Endothelial cell of umbilical vein (primary cell): Measurements from ENCODE around the gene MAML2. TPM values are rescaled to one million over a fixed set of nuclear protein-coding genes. Genes with fewer than 3 reads are reported as not detected.

Source experiments
- BruUV-seq: library from RNA; stranded (reverse); fragments of 400-500 nt; replicated peaks from 2 replicates; lab custom pipeline; 2021; lab: Mats Ljungman, UMichigan
- CTCF ChIA-PET: fragments of 300-600, 350-600 bp; sonication (Branson Sonifier 250); formaldehyde crosslinking; loops from one replicate; lab custom pipeline; 2021; ENCODE audit warnings: antibody characterized with exemption, inconsistent platforms; lab: Charles Lee
- POLR2A ChIA-PET: fragments of 300-600, 350-600 bp; sonication (Branson Sonifier 250); formaldehyde crosslinking; loops from one replicate; lab custom pipeline; 2021; ENCODE audit warnings: antibody characterized with exemption, inconsistent platforms; lab: Charles Lee
- DNase-seq: peaks from one replicate; pipeline ENCODE4 v3.0.0-alpha.2; 2011; ENCODE audit warnings: low read depth, low spot score
- FAIRE-seq: peaks from 2 replicates; lab custom pipeline; 2011; peaks lifted over from hg19 to GRCh38; lab: Jason Lieb, UNC
- H2AFZ ChIP-seq: 2 replicates; pipeline ENCODE4 v1.6.0; 2012; ENCODE audit warnings: low read depth, low read length, control low read depth, inconsistent platforms
- H3K27ac ChIP-seq: 2 replicates; pipeline ENCODE4 v1.5.1; 2011; ENCODE audit warnings: low read depth, mild to moderate bottlenecking, control low read depth, low read length, moderate library complexity; ENCODE audit not compliant: insufficient read depth
- H3K27me3 ChIP-seq, 2 experiments: 2 replicates each; pipeline versions ENCODE4 v1.6.0 to v1.6.1; 2011; ENCODE audit warnings: low read length in 2 of 2, mixed read lengths in 1 of 2; ENCODE audit not compliant: control insufficient read depth in 2 of 2, insufficient read depth in 2 of 2
- H3K36me3 ChIP-seq, 2 experiments: 2 replicates in 1 of 2; 3 replicates in 1 of 2; pipeline ENCODE4 v1.5.1; 2011; ENCODE audit warnings: low read length in 2 of 2, mild to moderate bottlenecking in 1 of 2, moderate library complexity in 1 of 2; ENCODE audit not compliant: control insufficient read depth in 2 of 2, insufficient read depth in 2 of 2; ENCODE audit errors: extremely low read depth in 1 of 2
- H3K4me1 ChIP-seq: 3 replicates; pipeline ENCODE4 v1.5.1; 2011; ENCODE audit warnings: mild to moderate bottlenecking, low read length; ENCODE audit not compliant: control insufficient read depth, insufficient read depth; ENCODE audit errors: extremely low read depth
- H3K4me2 ChIP-seq: 2 replicates; pipeline ENCODE4 v1.6.1; 2011; ENCODE audit warnings: low read length, control low read depth, mixed read lengths; ENCODE audit not compliant: insufficient read depth
- H3K4me3 ChIP-seq, 3 experiments: fragments of 200-600 bp in 1 of 3; sonication (generic), shearing (Covaris generic) in 1 of 3; replicated peaks in 1 of 3; 2 replicates each; pipeline ENCODE4 v1.5.1; 2011 to 2016; ENCODE audit warnings: control low read depth in 3 of 3, low read length in 3 of 3, mild to moderate bottlenecking in 2 of 3, inconsistent platforms in 1 of 3, low read depth in 1 of 3, moderate library complexity in 1 of 3; ENCODE audit not compliant: insufficient read depth in 1 of 3
- H3K79me2 ChIP-seq: 2 replicates; pipeline ENCODE4 v1.6.0; 2012; ENCODE audit warnings: low read length, inconsistent platforms; ENCODE audit not compliant: control insufficient read depth, insufficient read depth
- H3K9ac ChIP-seq: replicated peaks from 2 replicates; pipeline ENCODE3; 2011; ENCODE audit warnings: low read length, control low read depth; ENCODE audit not compliant: insufficient read depth; ENCODE audit errors: extremely low read depth
- H3K9me1 ChIP-seq: replicated peaks from 3 replicates; pipeline ENCODE4 v1.6.0; 2011; ENCODE audit warnings: mild to moderate bottlenecking, low read length; ENCODE audit not compliant: control insufficient read depth, insufficient read depth; ENCODE audit errors: extremely low read depth
- H3K9me3 ChIP-seq: replicated peaks from 2 replicates; pipeline ENCODE4 v1.5.1; 2012; ENCODE audit warnings: low read length, inconsistent platforms; ENCODE audit not compliant: control insufficient read depth, insufficient read depth
- H4K20me1 ChIP-seq: replicated peaks from 2 replicates; pipeline ENCODE3; 2011; ENCODE audit warnings: mild to moderate bottlenecking, low read length; ENCODE audit not compliant: control insufficient read depth, insufficient read depth; ENCODE audit errors: extremely low read depth
- EZH2 ChIP-seq: IDR thresholded peaks from 2 replicates; pipeline ENCODE4 v1.6.1; 2012; ENCODE audit warnings: borderline replicate concordance, low read depth, mild to moderate bottlenecking, moderate library complexity, low read length, inconsistent platforms; ENCODE audit not compliant: severe bottlenecking
- FOS ChIP-seq: IDR thresholded peaks from 2 replicates; pipeline ENCODE4 v1.6.1; 2011; ENCODE audit warnings: mild to moderate bottlenecking, low read length, moderate library complexity, borderline replicate concordance; ENCODE audit not compliant: insufficient read depth
- GATA2 ChIP-seq: IDR thresholded peaks from 2 replicates; pipeline ENCODE4 v1.7.0; 2011; ENCODE audit warnings: low read depth, mild to moderate bottlenecking, moderate library complexity, mixed read lengths, low read length; ENCODE audit not compliant: insufficient read length, insufficient read depth
- JUN ChIP-seq: IDR thresholded peaks from 2 replicates; pipeline ENCODE4 v1.6.1; 2011; ENCODE audit warnings: borderline replicate concordance, low read depth; ENCODE audit not compliant: insufficient read length, insufficient read depth
- MYC ChIP-seq: IDR thresholded peaks from one replicate; pipeline ENCODE4 v1.6.1; 2011; ENCODE audit warnings: mild to moderate bottlenecking, low read depth, low read length
- POLR2A ChIP-seq: IDR thresholded peaks from 2 replicates; pipeline ENCODE4 v1.6.1; 2012; ENCODE audit warnings: low read depth, mild to moderate bottlenecking, control low read depth, low read length
- POLR2AphosphoS5 ChIP-seq: IDR thresholded peaks from 2 replicates; pipeline ENCODE4 v1.6.1; 2012; ENCODE audit warnings: low read depth, mild to moderate bottlenecking, control low read depth, low read length, moderate library complexity; ENCODE audit not compliant: insufficient read depth
- dilution Hi-C: fragments of 300-500 bp; cut with MboI; formaldehyde crosslinking; loops from one replicate; pipeline ENCODE4 v1.15.0; 2019; ENCODE audit warnings: low sequenced_read_pairs; ENCODE audit not compliant: extremely low pct_ligation_motif_present
- intact Hi-C: fragments of 100-400 bp; cut with micrococcal nuclease; formaldehyde crosslinking; loops from one replicate; pipeline ENCODE4 v1.10.0; 2022
- polyA plus RNA-seq, 4 experiments: library from polyadenylated mRNA; depleted of rRNA in 3 of 4; stranded (reverse) in 3 of 4; unstranded in 1 of 4; fragments of >200 nt; gene quantifications; 2 replicates each; pipeline versions ENCODE4 v1.2.1 to v1.2.3, GENCODE V29; 2011 to 2012; ENCODE audit warnings: missing spikeins in 1 of 4
- total RNA-seq: library from RNA; stranded (reverse); gene quantifications from 2 replicates; pipeline ENCODE4 v1.2.3, GENCODE V29; 2021
- TF ChIP-seq, protein P1 (sequence below), 2 donors: IDR thresholded peaks; 1 replicate in 1 of 2; 2 replicates in 1 of 2; pipeline ENCODE4 v1.5.1; 2011; ENCODE audit warnings: low read length in 2 of 2, mild to moderate bottlenecking in 2 of 2, moderate library complexity in 2 of 2, control low read depth in 1 of 2, inconsistent platforms in 1 of 2, low read depth in 1 of 2; ENCODE audit not compliant: insufficient read depth in 1 of 2; ENCODE audit errors: extremely low read depth in 1 of 2
- TF ChIP-seq, protein P2 (sequence below): IDR thresholded peaks from 2 replicates; pipeline ENCODE4 v1.6.1; 2011; ENCODE audit not compliant: insufficient read depth, insufficient read length

The MAML2 gene
- total and polyA plus RNA-seq, 2 donors (not counting 3 experiments of a cell fraction or from before 2014, with no cell fraction given): 12.4 to 16.8 TPM

- Histone ChIP-seq H4K20me1 (no peaks in the 10 kb centered on the region), H3K27me3 (no peaks in the 10 kb centered on the region), H3K79me2 (no peaks in the 10 kb centered on the region), H3K9me1 (no peaks in the 10 kb centered on the region), H3K36me3 (no peaks in the 10 kb centered on the region), H3K4me1 (peaks cover 14% of the 10 kb centered on the region), H2AFZ (no peak overlapping the region), H3K4me2 (no peak overlapping the region), H3K9me3 (no peaks in the 10 kb centered on the region), H3K27ac (no peak overlapping the region), H3K4me3 (no peak overlapping the region), H3K9ac (no peak overlapping the region)
- ChIA-PET POLR2A (no interaction called here), CTCF (interaction anchor here (1.1 to 7.2 kb wide), 4 partner anchors 203 to 302 kb away, joined by 3 to 215 read pairs (median 4); partner anchors contain the start of gene MAML2)
- intact Hi-C loops: no loop called here
- dilution Hi-C loops: no loop called here
- DNase-seq (no peak), FAIRE-seq (no peak)
- TF ChIP-seq, protein P1, sequence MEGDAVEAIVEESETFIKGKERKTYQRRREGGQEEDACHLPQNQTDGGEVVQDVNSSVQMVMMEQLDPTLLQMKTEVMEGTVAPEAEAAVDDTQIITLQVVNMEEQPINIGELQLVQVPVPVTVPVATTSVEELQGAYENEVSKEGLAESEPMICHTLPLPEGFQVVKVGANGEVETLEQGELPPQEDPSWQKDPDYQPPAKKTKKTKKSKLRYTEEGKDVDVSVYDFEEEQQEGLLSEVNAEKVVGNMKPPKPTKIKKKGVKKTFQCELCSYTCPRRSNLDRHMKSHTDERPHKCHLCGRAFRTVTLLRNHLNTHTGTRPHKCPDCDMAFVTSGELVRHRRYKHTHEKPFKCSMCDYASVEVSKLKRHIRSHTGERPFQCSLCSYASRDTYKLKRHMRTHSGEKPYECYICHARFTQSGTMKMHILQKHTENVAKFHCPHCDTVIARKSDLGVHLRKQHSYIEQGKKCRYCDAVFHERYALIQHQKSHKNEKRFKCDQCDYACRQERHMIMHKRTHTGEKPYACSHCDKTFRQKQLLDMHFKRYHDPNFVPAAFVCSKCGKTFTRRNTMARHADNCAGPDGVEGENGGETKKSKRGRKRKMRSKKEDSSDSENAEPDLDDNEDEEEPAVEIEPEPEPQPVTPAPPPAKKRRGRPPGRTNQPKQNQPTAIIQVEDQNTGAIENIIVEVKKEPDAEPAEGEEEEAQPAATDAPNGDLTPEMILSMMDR (IDR thresholded peaks at IDR 0.05; ENCODE audit: extremely low read depth in 1 of 2, insufficient read depth in 1 of 2, low read depth in 1 of 2, low read length in 2 of 2): no peak
- TF ChIP-seq, protein P2, sequence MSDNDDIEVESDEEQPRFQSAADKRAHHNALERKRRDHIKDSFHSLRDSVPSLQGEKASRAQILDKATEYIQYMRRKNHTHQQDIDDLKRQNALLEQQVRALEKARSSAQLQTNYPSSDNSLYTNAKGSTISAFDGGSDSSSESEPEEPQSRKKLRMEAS: no peak
- TF ChIP-seq JUN (no peak), EZH2 (no peak), MYC (no peak), POLR2A (no peak), POLR2AphosphoS5 (no peak), GATA2 (no peak), FOS (no peak)
- BruUV-seq: no TSS peak
These were observed 289.9 kb downstream of the MAML2 start for GRCh38 chr11:96052921-96053651.
